Measurements from ENCODE around the gene KCNJ6. TPM values are rescaled to one million over a fixed set of nuclear protein-coding genes. Genes with fewer than 3 reads are reported as not detected.

KCNJ6 gene
- total and polyA plus RNA-seq, 2 experiments from 2014 or later = not detected

- no peak overlapping the region for H3K4me3 ChIP-seq
- H3K4me1 ChIP-seq (ENCODE audit: low read depth) = no peaks in the 10 kb centered on the region
- peak in 1 of 2 donors; percentile 53 for DNase-seq (ENCODE audit: low read depth in 1 of 2, low spot score in 1 of 2)
- H3K9me3 ChIP-seq (ENCODE audit: low read depth) = no peaks in the 10 kb centered on the region
- H3K27me3 ChIP-seq = no peaks in the 10 kb centered on the region
- TF ChIP-seq CTCF (IDR thresholded peaks at IDR 0.05; ENCODE audit: low read depth, low read length) = no peak
- H3K36me3 ChIP-seq = no peaks in the 10 kb centered on the region
- no peak overlapping the region for H3K27ac ChIP-seq
Observed at GRCh38 chr21:37800456-37801061, 115.7 kb downstream of the KCNJ6 start.

- peak in 1 of 2 donors; percentile 17 for DNase-seq (ENCODE audit: low read depth in 1 of 2, low spot score in 1 of 2)
- H3K4me3 ChIP-seq = no peak overlapping the region
- H3K27me3 ChIP-seq = no peaks in the 10 kb centered on the region
- H3K27ac ChIP-seq = no peak overlapping the region
- H3K36me3 ChIP-seq = no peaks in the 10 kb centered on the region
- no peaks in the 10 kb centered on the region for H3K9me3 ChIP-seq (ENCODE audit: low read depth)
- no peaks in the 10 kb centered on the region for H3K4me1 ChIP-seq (ENCODE audit: low read depth)
- TF ChIP-seq CTCF (IDR thresholded peaks at IDR 0.05; ENCODE audit: low read depth, low read length) = no peak
Observed at GRCh38 chr21:37800057-37800455, 116.2 kb downstream of the KCNJ6 start.

DNA sequence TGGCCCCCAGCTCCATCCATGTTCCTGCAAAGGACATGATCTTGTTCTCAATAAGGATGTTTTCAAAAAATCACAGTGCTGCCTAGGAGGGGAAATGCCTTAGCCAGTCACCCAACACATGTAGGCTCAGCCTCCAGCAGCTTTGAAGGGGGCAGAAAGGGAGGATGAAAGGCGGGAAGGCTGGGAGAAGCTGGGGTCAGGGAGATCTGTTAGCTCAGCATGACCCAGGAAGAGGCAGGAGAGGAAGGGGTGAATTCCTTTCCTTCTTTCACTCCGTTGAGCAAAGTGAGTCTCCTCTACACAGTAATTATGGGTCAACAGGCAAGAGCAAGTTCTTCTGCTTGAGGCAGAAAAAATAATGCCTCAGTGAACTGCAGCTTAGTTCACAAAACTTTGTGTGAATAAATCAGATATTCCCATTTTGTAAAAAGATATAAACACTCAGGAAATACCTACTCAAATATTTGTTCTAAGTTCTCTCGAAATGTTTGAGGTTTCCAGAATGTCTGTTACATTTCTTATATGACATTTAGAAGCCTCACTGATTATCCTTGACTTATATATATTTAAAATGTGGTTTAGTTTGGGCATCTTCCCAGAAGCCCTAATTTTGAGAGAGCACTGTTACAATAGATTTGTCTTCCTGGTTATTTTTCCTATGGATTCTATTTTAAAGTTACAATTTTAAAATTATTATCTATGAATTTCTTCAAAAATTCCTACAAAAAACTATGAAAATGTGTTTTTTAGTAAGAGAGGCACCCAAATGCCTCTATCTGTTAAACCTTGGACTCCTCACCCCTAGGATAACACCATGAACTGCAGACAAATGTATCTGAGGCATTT, 116.8 kb downstream of the KCNJ6 start:
- DNase-seq (ENCODE audit: low read depth in 1 of 2, low spot score in 1 of 2) = peak in 1 of 2 donors; percentile 1
- Histone ChIP-seq H3K27ac (no peak overlapping the region), H3K27me3 (no peaks in the 10 kb centered on the region), H3K4me3 (no peak overlapping the region), H3K9me3 (ENCODE audit: low read depth) (no peaks in the 10 kb centered on the region), H3K4me1 (ENCODE audit: low read depth) (no peaks in the 10 kb centered on the region), H3K36me3 (no peaks in the 10 kb centered on the region)
- no peak for TF ChIP-seq CTCF (IDR thresholded peaks at IDR 0.05; ENCODE audit: low read depth, low read length)

DNA sequence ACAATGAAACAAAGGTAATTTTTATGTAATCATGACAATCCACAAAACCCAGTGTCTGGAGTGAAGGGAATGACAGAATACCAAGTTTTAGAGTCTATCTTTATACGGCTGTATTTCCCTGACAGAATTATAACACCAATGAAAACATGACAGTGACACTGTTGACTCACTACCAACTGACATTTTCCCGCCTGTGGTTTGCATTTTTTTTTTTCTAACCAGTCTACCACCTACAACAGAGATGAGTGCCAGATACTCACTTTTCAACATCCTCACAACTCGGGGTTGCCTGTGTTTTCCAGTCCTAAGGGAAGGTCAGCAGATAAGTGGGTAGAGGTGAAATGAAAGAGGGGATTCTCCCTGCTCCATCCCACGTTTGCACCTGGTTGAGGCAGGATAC, 118.9 kb downstream of the KCNJ6 start:
- no peaks in the 10 kb centered on the region for H3K4me1 ChIP-seq (ENCODE audit: low read depth)
- no peak overlapping the region for H3K4me3 ChIP-seq
- H3K27me3 ChIP-seq = no peaks in the 10 kb centered on the region
- no peaks in the 10 kb centered on the region for H3K36me3 ChIP-seq
- no peaks in the 10 kb centered on the region for H3K9me3 ChIP-seq (ENCODE audit: low read depth)
- no peak for TF ChIP-seq CTCF (IDR thresholded peaks at IDR 0.05; ENCODE audit: low read depth, low read length)
- no peak overlapping the region for H3K27ac ChIP-seq
- no peak for DNase-seq (ENCODE audit: low read depth in 1 of 2, low spot score in 1 of 2)

DNA sequence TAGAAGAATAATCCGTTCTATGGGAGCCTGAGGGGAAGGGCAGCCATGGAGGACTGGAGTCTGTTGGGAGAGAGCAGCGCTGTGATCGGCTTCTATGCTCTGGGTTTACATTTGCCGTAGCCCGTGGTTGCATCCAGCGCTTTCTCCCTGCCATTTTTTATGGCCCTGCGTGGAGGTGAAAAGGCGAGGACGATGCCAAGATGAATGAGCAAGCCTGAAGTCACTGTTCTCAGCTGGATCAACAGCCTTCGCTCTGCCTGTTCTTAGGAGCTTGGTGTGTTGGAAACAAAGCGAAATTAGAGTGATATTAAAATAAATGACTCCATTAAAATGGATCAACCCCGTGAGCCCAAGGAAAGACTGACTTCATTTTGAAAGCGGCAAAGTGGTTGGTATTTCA, 120.2 kb downstream of the KCNJ6 start:
- no peaks in the 10 kb centered on the region for H3K36me3 ChIP-seq
- H3K4me3 ChIP-seq = no peak overlapping the region
- no peaks in the 10 kb centered on the region for H3K4me1 ChIP-seq (ENCODE audit: low read depth)
- H3K27ac ChIP-seq = no peak overlapping the region
- H3K9me3 ChIP-seq (ENCODE audit: low read depth) = no peaks in the 10 kb centered on the region
- no peaks in the 10 kb centered on the region for H3K27me3 ChIP-seq
- no peak for TF ChIP-seq CTCF (IDR thresholded peaks at IDR 0.05; ENCODE audit: low read depth, low read length)
- DNase-seq (ENCODE audit: low read depth in 1 of 2, low spot score in 1 of 2) = no peak
